Cerebellar nuclear complex (tissue), 1 donor: ENCODE data around the gene SLC49A4.

ENCODE experiments used
- DNase-seq, 2 experiments: peaks; one replicate each; lab custom pipeline; 2025; lab: John Stamatoyannopoulos, UW

SLC49A4 gene

GRCh38 chr3:122930063-122930997, 135.5 kb downstream of the SLC49A4 start:
- DNase-seq: no peak
